Left ventricle myocardium superior (tissue), 1 donor: ENCODE results near the gene LMNTD2. TPM values are rescaled to one million over a fixed set of nuclear protein-coding genes. Genes with fewer than 3 reads are reported as not detected.

Source experiments
- ATAC-seq: fragments of 200-7000 bp; cut with Tn5 transposase; one replicate; pipeline ENCODE4 v1.9.1; 2020; ENCODE audit warnings: mild to moderate bottlenecking, moderate library complexity
- DNase-seq: peaks from one replicate; pipeline ENCODE4 v3.0.0-alpha.2; 2020
- intact Hi-C: fragments of 100-400 bp; cut with micrococcal nuclease; formaldehyde crosslinking; loops from one replicate; pipeline ENCODE4 v1.11.0; 2022
- total RNA-seq: library from RNA; stranded (reverse); fragmentation: NEBNext Ultra II Directional; extraction: Animal tissue kit (Norgen Biotek cat#: 25700); gene quantifications from one replicate; pipeline ENCODE4 v1.2.1, GENCODE V29; 2021
- donor health status: DM: no; HTN: yes; CAD: no; lungs with severe emphysema.

LMNTD2 gene
- total RNA-seq, 1 donor from 2014 or later, result 0.20 TPM

GRCh38 chr11:537622-538430 is 22.7 kb downstream of the LMNTD2 start:
- no peak for ATAC-seq
- intact Hi-C loops, result no loop called here
- peak; percentile 40 for DNase-seq

GRCh38 chr11:536841-537621 is 23.5 kb downstream of the LMNTD2 start, which contains the start of gene LRRC56:
LRRC56 (plus strand) TSS chr11:537527; CDS start chr11:540685, 3,158 bp downstream.
- intact Hi-C loops, result no loop called here
- DNase-seq (peak; percentile 85), ATAC-seq (peak; percentile 16)

GRCh38 chr11:535519-536454 is 24.8 kb downstream of the LMNTD2 start, which contains the start of gene HRAS:
HRAS (minus strand) TSS chr11:535576.
- ATAC-seq (peak; percentile 93), DNase-seq (peak; percentile 97)
- intact Hi-C loops, result no loop called here

- DNase-seq, result no peak
- ATAC-seq, result no peak
- intact Hi-C loops, result no loop called here
Measured at GRCh38 chr11:535210-535518, 25.4 kb downstream of the LMNTD2 start.

DNA sequence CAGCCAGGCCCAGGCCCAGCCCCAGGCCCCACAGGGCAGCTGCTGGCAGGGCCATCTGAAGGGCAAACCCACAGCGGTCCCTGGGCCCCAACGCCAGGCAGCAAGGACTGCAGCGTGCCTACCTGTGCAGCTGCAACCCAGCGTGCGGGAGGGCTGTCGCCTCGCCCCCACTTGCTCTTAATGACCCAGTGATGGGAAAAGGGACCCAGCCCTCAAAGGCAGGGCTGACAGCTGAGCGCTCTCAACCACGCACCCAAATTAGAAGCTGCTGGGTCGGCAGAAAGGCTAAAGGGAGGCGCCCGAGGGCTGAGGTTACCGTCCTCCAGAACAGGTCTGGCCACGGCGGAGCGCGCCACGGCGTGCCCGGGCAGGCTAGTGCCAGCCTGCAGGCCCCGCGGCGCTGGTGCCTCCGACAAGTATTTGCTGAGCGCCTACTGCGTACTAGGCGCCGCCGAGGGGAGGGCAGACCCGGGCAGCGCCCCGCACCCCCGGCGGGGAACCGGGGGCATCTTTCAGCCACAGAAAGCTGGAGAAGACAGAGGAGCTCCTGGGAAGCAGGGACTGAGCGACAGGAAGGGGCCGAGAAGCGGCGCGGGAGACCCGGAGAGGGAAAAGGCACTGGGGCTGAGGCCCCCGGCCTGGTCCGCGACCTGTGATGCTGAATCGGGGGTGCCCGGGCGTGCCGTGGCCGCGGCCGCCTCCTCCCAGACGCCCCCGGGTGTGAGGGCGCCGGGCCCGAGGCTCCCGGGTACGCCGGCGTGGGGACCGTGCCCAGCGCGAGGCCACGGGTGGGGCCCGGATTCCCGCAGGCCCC is 25.9 kb downstream of the LMNTD2 start:
- DNase-seq (peak; percentile 52), ATAC-seq (peak; percentile 1)
- intact Hi-C loops, result no loop called here

GRCh38 chr11:533586-534395 is 26.7 kb downstream of the LMNTD2 start:
- intact Hi-C loops, result no loop called here
- no peak for ATAC-seq
- DNase-seq, result peak; percentile 37

GRCh38 chr11:532986-533585 is 27.5 kb downstream of the LMNTD2 start:
- intact Hi-C loops, result no loop called here
- DNase-seq (peak; percentile 36), ATAC-seq (no peak)

DNA sequence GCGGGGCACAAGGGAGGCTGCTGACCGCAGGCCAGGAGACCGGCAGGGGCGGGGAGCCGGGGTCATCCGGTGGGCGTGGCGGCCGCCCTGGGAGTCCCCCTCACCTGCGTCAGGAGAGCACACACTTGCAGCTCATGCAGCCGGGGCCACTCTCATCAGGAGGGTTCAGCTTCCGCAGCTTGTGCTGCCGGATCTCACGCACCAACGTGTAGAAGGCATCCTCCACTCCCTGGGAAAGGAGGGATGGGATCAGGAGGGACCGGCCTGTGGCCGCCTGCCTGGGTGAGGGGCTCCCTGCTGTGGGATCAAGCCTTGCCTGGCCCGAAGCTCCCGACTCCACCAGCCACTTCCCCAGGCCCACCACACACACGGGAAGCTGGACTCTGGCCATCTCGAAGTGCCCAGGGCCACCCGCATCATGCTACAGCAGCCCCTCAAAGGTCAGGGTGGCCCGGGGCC is 28.0 kb downstream of the LMNTD2 start:
- no peak for ATAC-seq
- intact Hi-C loops, result no loop called here
- peak; percentile 35 for DNase-seq

DNA sequence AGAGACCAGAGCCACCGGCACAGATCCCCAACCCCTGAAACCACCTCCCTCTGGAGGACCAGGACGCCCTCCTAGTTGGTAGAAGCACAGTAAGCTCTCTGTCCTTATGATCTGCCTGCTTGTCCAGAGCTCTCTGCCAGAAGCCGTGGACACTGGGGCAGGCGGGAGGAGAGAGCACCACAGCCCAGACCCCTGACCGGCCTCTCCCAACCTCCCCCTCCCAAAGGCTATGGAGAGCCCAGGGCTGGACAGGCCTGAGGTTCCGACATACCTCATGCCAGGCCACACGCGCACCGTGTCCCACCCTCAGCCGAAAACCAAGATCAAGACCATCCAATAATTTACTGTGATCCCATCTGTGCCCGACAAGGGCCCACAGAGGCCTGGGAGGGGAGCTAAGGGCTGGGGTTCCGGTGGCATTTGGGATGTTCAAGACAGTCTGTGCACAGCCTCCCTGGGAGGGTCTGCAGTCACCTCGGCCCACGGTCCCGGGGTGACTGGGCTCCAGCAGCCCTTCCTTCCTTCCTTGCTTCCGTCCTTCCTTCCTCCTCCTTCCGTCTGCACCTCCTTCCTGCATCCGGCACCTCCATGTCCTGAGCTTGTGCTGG is 28.5 kb downstream of the LMNTD2 start:
- peak; percentile 27 for DNase-seq
- intact Hi-C loops, result no loop called here
- ATAC-seq, result no peak

- ATAC-seq (no peak), DNase-seq (peak; percentile 32)
- intact Hi-C loops, result no loop called here
Measured at GRCh38 chr11:530960-531831, 29.3 kb downstream of the LMNTD2 start.

DNA sequence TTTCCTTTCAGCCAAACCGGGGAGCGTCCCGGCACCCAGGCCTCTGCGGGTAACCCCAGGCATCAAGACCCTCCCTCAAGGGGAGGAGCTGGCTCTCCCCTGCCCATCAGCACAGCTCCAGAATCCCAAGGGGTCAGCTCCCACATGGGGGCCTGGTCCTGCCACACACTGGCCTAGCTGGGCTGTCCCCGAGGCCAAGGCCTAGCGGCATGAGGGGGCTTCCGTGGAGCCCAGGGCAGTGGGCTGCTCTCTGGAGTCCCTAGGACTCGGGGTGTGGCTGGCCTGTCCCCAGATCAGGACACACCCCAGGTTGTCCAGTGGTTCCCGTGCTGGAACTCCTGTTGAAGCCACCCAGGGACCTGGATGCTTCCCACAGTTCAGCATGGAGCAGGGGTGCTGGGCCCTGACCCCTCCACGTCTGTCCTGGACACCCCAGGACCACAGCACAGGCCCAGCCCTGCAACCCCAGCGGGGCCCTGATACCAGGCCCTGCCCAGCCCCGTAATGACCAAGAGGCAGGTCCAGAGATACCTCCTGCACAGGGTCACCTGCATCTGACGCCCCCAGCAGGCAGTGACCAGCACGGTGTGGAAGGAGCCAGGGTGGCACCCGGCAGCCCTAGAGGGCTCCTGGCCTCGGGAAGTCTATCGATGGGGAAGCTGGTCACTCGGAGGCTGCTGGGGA is 30.7 kb downstream of the LMNTD2 start:
- ATAC-seq (no peak), DNase-seq (peak; percentile 21)
- intact Hi-C loops, result no loop called here

- intact Hi-C loops, result no loop called here
- peak; percentile 28 for DNase-seq
- no peak for ATAC-seq
Measured at GRCh38 chr11:528815-529727, 31.5 kb downstream of the LMNTD2 start.

GRCh38 chr11:528166-528814 is 32.2 kb downstream of the LMNTD2 start:
- ATAC-seq (no peak), DNase-seq (peak; percentile 24)
- intact Hi-C loops, result no loop called here

DNA sequence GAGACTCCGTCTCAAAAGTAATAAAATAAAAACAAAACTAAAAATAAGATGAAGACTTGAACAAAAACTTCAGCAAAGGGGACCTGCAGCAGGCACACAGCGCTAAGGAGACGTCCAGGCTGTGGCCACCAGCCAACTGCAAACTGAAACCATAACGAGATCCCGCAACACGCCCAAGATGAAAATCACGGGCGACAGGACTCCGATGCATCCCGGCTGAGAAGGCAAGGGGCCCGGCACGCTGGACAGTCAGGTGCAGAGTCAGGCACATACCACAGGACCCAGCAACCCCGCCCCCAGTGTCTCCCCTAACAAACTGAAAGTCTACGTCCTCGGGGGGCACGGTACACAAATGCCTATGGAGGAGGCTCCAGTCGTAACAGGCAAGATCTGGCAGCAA is 34.3 kb downstream of the LMNTD2 start:
- no peak for ATAC-seq
- intact Hi-C loops, result no loop called here
- DNase-seq, result peak; percentile 15
